ENCODE data around the gene KLK7.

KLK7 gene

DNA sequence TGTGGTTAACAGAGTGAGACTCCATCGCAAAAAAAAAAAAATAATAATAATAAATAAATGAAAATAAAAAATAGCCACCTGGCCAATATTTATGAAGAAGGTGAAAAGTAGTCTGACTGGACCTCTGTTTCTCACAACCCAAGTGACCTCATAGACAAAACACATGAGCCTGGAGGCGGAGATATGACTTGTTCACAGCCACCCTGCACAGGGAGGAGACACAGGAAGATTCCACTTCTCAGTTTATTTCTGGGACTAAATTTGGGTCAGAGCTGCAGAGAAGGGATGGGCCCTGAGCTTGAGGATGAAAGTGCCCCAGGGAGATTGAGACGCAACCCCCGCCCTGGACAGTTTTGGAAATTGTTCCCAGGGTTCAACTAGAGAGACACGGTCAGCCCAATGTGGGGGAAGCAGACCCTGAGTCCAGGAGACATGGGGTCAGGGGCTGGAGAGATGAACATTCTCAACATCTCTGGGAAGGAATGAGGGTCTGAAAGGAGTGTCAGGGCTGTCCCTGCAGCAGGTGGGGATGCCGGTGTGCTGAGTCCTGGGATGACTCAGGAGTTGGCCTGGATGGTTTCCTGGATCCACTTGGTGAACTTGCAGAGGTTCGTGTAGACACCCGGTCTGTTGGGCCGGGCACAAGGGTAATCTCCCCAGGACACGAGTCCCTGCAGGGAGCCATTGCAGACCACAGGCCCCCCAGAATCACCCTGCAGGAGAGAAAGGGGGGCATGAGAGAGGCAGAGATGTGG, 40.5 kb downstream of the KLK7 start:
- no peak overlapping the region for H3K4me3 ChIP-seq (ENCODE audit: low read depth, low read length)
- no peak for DNase-seq (ENCODE audit: low read depth)
- TF ChIP-seq, protein P1, sequence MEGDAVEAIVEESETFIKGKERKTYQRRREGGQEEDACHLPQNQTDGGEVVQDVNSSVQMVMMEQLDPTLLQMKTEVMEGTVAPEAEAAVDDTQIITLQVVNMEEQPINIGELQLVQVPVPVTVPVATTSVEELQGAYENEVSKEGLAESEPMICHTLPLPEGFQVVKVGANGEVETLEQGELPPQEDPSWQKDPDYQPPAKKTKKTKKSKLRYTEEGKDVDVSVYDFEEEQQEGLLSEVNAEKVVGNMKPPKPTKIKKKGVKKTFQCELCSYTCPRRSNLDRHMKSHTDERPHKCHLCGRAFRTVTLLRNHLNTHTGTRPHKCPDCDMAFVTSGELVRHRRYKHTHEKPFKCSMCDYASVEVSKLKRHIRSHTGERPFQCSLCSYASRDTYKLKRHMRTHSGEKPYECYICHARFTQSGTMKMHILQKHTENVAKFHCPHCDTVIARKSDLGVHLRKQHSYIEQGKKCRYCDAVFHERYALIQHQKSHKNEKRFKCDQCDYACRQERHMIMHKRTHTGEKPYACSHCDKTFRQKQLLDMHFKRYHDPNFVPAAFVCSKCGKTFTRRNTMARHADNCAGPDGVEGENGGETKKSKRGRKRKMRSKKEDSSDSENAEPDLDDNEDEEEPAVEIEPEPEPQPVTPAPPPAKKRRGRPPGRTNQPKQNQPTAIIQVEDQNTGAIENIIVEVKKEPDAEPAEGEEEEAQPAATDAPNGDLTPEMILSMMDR (IDR thresholded peaks at IDR 0.05; ENCODE audit: insufficient read depth, low read depth, low read length, missing control alignments): no peak

DNA sequence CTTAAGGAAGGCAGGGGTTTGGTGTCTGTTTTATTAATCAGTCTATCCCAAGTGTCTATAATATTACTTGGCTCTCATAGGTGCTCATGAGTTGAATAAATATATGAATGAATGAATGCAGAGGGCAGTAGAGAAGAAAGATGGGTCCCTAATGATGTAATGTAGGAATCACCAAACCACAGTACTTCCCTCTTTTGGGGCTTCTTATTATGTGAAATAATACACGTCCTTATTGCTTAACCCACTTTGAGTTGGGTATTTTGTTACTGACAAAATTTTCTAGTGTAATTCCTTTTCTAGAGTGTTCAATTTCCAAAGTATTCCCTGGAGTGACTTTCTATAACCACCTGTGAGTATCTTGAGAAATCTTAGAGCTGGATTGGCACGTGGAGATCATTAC, 44.1 kb downstream of the KLK7 start:
- TF ChIP-seq, protein P1 (IDR thresholded peaks at IDR 0.05; ENCODE audit: insufficient read depth, low read depth, low read length, missing control alignments): no peak
- DNase-seq (ENCODE audit: low read depth): no peak

DNA sequence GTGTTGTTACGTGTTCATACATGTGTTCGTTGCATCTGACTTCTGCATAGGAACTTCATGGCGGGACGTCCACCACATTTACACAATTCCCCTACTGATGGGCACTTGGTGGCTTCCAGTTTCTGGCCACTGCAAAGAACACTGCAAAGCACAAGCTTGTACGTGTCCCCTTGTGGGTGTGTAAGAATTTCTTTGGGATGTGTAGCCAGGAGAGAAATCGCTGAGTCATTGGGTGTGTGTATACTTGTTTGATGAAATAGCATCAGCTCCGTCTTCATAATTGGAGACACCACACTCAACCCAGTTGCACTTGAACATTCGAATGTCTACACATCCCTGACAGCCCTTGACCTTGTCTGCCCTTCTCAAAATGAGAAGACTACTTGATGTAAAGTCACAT, 50.1 kb downstream of the KLK7 start:
- TF ChIP-seq, protein P1 (IDR thresholded peaks at IDR 0.05; ENCODE audit: insufficient read depth, low read depth, low read length, missing control alignments): no peak
- no peak overlapping the region for H3K4me3 ChIP-seq (ENCODE audit: low read depth, low read length)
- no peak for DNase-seq (ENCODE audit: low read depth)

More for the DNA sequence above, 44.1 kb downstream of the KLK7 start:
- no peak overlapping the region for H3K4me3 ChIP-seq (ENCODE audit: low read depth, low read length)

DNA sequence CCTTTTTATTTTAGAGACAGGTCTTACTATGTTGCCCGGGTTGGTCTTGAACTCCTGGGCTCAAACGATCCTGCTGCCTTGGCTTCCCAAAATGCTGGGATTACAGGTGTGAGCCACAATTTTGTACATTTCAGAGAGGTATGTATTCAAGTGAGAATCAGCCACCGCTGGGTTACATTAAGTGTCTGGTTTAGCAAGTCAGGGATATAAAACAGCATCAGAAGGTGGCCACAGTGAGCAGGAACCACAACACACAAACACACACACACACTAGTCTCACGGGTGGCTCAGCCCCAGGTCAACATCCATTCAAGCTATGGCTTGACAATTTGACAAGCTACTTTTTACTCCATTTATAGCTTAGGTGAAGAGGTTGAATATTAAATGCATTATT, 51.0 kb downstream of the KLK7 start:
- no peak overlapping the region for H3K4me3 ChIP-seq (ENCODE audit: low read depth, low read length)
- DNase-seq (ENCODE audit: low read depth): no peak
- TF ChIP-seq, protein P1 (IDR thresholded peaks at IDR 0.05; ENCODE audit: insufficient read depth, low read depth, low read length, missing control alignments): no peak

DNA sequence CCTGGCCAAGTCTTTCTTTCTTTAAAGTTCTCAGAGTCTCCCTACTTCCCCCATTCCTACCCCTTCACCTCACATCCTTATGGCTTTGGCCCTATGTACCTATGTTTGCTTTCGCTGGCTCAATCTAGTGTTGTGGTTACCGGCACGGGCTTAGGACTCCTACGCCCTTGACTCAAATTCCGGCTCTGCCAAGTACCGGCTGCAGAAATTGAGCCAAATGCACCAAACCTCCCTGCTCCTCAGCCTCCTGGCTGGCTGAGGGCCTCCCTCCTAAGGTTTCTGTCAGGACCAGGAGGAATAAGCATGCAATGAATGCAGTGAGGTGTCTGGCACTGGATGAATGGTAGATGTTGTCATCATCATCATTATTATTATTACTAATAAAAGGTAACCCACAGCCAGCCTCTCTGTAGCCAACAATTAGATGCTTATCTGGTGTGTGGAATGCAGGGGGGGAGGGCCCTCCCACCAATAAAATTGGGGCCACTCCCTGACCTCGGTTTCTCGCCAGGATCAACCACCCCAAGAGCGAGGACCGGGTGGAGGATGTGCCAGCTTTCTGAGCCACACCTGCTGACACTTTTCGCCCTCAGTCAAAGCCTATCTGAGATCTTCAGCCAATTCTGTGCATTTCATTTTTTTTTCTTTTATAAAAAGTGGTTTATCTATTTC, 51.6 kb downstream of the KLK7 start:
- H3K4me3 ChIP-seq (ENCODE audit: low read depth, low read length): no peak overlapping the region
- DNase-seq (ENCODE audit: low read depth): no peak
- TF ChIP-seq, protein P1 (IDR thresholded peaks at IDR 0.05; ENCODE audit: insufficient read depth, low read depth, low read length, missing control alignments): no peak

DNA sequence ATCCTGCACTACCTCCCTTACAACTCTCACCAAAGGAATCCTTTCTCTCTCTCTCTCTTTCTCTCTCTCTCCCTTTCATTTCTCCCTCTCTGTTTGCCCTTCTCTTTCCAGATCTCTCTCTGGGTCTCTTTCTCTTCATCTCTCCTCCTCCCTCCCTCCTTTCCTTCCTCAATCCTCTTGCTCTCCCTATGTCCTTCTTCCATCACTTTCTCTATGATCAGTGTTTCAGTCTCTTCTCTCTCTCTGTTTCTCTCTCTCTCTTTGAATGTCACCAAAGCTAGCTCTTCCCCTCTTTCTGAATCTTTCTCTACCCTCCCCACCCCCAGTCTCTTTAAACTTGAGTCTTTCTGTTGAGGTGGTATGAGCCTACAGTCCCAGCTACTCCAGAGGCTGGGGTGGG, 52.7 kb downstream of the KLK7 start:
- no peak for DNase-seq (ENCODE audit: low read depth)
- no peak overlapping the region for H3K4me3 ChIP-seq (ENCODE audit: low read depth, low read length)
- TF ChIP-seq, protein P1 (IDR thresholded peaks at IDR 0.05; ENCODE audit: insufficient read depth, low read depth, low read length, missing control alignments): no peak
